Upper lobe of left lung (tissue), 4 donors: ENCODE results near the gene MAN1A2.

Experiments
- POLR2AphosphoS5 ChIP-seq, 2 donors: sonication (generic); formaldehyde crosslinking; IDR thresholded peaks; one replicate each; pipeline ENCODE4 v1.5.1; 2017; ENCODE audit warnings: antibody characterized with exemption in 2 of 2
- TF ChIP-seq, protein P1 (sequence below), 6 experiments: fragments of 450-650 bp in 4 of 6; fragments of 200-600 bp in 2 of 6; sonication (generic) in 2 of 6; IDR thresholded peaks; one replicate each; pipeline ENCODE4 v1.5.1; 2016 to 2019; ENCODE audit warnings: antibody characterized with exemption in 6 of 6

DNA sequence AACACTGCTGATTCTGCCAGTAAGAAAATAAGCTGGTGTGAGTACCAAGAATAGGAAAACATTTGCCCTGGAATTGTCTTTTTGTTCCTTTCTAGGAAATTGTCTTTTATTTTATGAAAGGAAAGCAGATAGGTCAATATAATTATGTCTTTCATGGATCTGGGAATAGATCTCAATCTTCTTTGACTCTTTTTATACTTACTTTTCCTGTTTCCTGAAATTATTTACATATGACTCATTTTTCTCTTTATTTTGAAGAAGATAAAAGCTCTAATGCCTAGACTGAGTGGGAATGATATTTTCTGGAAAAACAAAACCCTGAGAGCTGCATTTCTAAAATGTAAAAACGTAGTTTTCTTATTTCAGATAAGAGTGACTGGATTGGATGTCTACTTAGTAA is 100.1 kb downstream of the MAN1A2 start:
- TF ChIP-seq, protein P1, sequence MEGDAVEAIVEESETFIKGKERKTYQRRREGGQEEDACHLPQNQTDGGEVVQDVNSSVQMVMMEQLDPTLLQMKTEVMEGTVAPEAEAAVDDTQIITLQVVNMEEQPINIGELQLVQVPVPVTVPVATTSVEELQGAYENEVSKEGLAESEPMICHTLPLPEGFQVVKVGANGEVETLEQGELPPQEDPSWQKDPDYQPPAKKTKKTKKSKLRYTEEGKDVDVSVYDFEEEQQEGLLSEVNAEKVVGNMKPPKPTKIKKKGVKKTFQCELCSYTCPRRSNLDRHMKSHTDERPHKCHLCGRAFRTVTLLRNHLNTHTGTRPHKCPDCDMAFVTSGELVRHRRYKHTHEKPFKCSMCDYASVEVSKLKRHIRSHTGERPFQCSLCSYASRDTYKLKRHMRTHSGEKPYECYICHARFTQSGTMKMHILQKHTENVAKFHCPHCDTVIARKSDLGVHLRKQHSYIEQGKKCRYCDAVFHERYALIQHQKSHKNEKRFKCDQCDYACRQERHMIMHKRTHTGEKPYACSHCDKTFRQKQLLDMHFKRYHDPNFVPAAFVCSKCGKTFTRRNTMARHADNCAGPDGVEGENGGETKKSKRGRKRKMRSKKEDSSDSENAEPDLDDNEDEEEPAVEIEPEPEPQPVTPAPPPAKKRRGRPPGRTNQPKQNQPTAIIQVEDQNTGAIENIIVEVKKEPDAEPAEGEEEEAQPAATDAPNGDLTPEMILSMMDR (IDR thresholded peaks at IDR 0.05) = no peak
- TF ChIP-seq POLR2AphosphoS5 (IDR thresholded peaks at IDR 0.05) = no peak
